Osteoblast (primary cell): ENCODE results near the gene BCL2L15. TPM values are rescaled to one million over a fixed set of nuclear protein-coding genes. Genes with fewer than 3 reads are reported as not detected.
"Not testable (repeated sequence)": the region's sequence is repeated elsewhere in the genome, so short reads cannot be mapped to it uniquely, and the experiment has no call there.

Experiments used
- DNase-seq: peaks from one replicate; pipeline ENCODE4 v3.0.0; 2011; ENCODE audit warnings: low spot score, mixed read lengths; ENCODE audit not compliant: insufficient read length; ENCODE audit errors: missing footprints
- H2AFZ ChIP-seq: 2 replicates; pipeline ENCODE4 v1.6.0; 2011; ENCODE audit warnings: mild to moderate bottlenecking, low read length
- H3K27ac ChIP-seq: 2 replicates; pipeline ENCODE4 v1.5.1; 2011; ENCODE audit warnings: mild to moderate bottlenecking, low read depth, low read length, moderate library complexity
- H3K27me3 ChIP-seq: 2 replicates; pipeline ENCODE4 v1.6.0; 2012; ENCODE audit warnings: mild to moderate bottlenecking, control low read depth, inconsistent platforms, low read length, moderate library complexity; ENCODE audit not compliant: insufficient read depth
- H3K36me3 ChIP-seq: 2 replicates; pipeline ENCODE4 v1.5.1; 2011; ENCODE audit warnings: mild to moderate bottlenecking, low read length, control low read depth, moderate library complexity; ENCODE audit not compliant: insufficient read depth
- H3K4me1 ChIP-seq: 2 replicates; pipeline ENCODE4 v1.5.1; 2011; ENCODE audit warnings: mild to moderate bottlenecking, low read length, control low read depth, moderate library complexity; ENCODE audit not compliant: insufficient read depth
- H3K4me2 ChIP-seq: 2 replicates; pipeline ENCODE4 v1.6.0; 2011; ENCODE audit warnings: mild to moderate bottlenecking, low read length; ENCODE audit not compliant: insufficient read depth
- H3K4me3 ChIP-seq: fragments of 200-600 bp; sonication (generic); 3 replicates; pipeline ENCODE4 v1.5.1; 2012; ENCODE audit warnings: mild to moderate bottlenecking, low read length, inconsistent platforms; ENCODE audit not compliant: insufficient read depth
- H3K79me2 ChIP-seq: 2 replicates; pipeline ENCODE4 v1.6.0; 2012; ENCODE audit warnings: mild to moderate bottlenecking, low read length, control low read depth, inconsistent platforms; ENCODE audit not compliant: insufficient read depth
- H3K9me3 ChIP-seq: 2 replicates; pipeline ENCODE4 v1.5.1; 2011; ENCODE audit warnings: low read depth, low read length, control low read depth
- H4K20me1 ChIP-seq: 2 replicates; pipeline ENCODE4 v1.6.0; 2012; ENCODE audit warnings: mild to moderate bottlenecking, low read length, control low read depth; ENCODE audit not compliant: insufficient read depth
- CTCF ChIP-seq: IDR thresholded peaks from 2 replicates; pipeline ENCODE4 v1.5.1; 2011; ENCODE audit warnings: mild to moderate bottlenecking, low read depth, low read length, moderate library complexity; ENCODE audit errors: extremely low read depth
- total RNA-seq: library from RNA; depleted of rRNA; stranded (reverse); fragments of >200 nt; gene quantifications from 2 replicates; pipeline ENCODE4 v1.2.3, GENCODE V29; 2012

BCL2L15 gene
- total RNA-seq, 1 donor = 0.36 TPM

DNA sequence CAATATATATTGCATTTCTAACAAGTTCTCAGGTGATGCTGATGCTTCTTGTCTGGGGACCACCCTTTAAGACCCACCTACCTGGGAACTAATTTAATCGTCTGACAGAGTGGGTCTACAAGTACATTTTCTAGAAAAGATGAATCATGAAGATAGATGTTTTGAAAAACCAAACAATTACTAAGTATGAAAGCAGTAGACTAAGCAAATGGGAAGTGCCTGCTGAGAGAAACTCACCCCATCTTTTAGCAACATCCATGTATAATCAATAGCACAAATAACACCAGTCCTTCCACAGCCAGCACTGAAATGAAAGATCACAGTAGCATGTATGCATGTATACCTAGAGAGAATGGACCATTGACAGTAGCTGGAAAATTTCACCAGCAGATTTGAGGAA is 33.1 kb downstream of the BCL2L15 start:
- H3K27ac ChIP-seq = no peak overlapping the region
- H3K4me3 ChIP-seq = no peak overlapping the region
- H4K20me1 ChIP-seq = no peaks in the 10 kb centered on the region
- no peaks in the 10 kb centered on the region for H3K4me1 ChIP-seq
- no peaks in the 10 kb centered on the region for H3K36me3 ChIP-seq
- H3K4me2 ChIP-seq = no peak overlapping the region
- no peak overlapping the region for H2AFZ ChIP-seq
- H3K27me3 ChIP-seq = no peaks in the 10 kb centered on the region
- no peaks in the 10 kb centered on the region for H3K9me3 ChIP-seq
- H3K79me2 ChIP-seq = no peaks in the 10 kb centered on the region
- DNase-seq = no peak
- no peak for TF ChIP-seq CTCF

DNA sequence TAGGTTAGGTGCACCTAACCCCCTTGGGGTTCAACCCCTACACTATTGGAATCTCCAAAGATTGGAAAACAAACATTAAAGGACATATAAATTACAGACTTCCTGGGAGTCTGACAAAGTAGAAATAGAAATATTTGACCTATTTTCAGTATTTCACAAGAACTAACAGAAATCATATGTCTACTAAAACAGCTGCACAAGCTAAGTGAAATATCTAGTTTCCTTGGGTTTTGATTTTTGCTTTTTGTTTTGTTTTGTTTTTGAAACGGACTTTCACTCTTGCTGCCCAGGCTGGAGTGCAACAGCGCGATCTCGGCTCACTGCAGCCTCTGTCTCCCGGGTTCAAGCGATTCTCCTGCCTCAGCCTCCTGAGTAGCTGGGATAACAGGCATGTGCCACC is 34.7 kb downstream of the BCL2L15 start:
- DNase-seq, H3K4me3 ChIP-seq, H3K27me3 ChIP-seq, H3K9me3 ChIP-seq, H3K4me1 ChIP-seq, H3K27ac ChIP-seq, H3K36me3 ChIP-seq, H2AFZ ChIP-seq, H3K4me2 ChIP-seq, H4K20me1 ChIP-seq, H3K79me2 ChIP-seq: not testable (repeated sequence)

GRCh38 chr1:113850127-113850796 is 37.1 kb downstream of the BCL2L15 start:
- H3K27ac ChIP-seq = no peak overlapping the region
- H3K27me3 ChIP-seq = no peaks in the 10 kb centered on the region
- TF ChIP-seq CTCF = no peak
- H3K36me3 ChIP-seq = no peaks in the 10 kb centered on the region
- no peak overlapping the region for H3K4me3 ChIP-seq
- no peak overlapping the region for H3K4me2 ChIP-seq
- H3K9me3 ChIP-seq = no peaks in the 10 kb centered on the region
- DNase-seq = no peak
- H2AFZ ChIP-seq = no peak overlapping the region
- H3K4me1 ChIP-seq = no peaks in the 10 kb centered on the region
- H4K20me1 ChIP-seq = no peaks in the 10 kb centered on the region
- no peaks in the 10 kb centered on the region for H3K79me2 ChIP-seq

DNA sequence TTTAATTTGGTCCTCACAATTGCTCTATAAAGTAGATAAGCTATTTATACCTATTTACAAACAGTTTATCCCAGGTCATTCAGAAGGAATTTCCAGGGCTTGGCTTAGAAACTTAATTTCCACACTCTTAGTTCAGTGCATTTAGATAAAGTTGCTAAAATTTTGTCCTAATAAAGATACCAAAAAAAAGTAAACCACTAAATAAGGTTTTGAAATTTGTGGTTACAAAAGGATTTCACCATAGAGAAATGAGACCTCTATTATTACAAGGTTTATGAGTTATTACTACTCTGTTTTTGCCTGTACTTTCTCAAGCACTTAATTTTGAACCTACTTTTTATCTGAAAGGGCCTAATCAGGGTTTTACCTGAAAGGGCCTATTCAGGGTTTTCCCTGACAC is 38.3 kb downstream of the BCL2L15 start:
- no peaks in the 10 kb centered on the region for H3K36me3 ChIP-seq
- TF ChIP-seq CTCF = no peak
- no peak overlapping the region for H3K4me3 ChIP-seq
- H3K27ac ChIP-seq = no peak overlapping the region
- DNase-seq = no peak
- no peaks in the 10 kb centered on the region for H3K4me1 ChIP-seq
- H3K4me2 ChIP-seq = no peak overlapping the region
- H3K79me2 ChIP-seq = no peaks in the 10 kb centered on the region
- H3K27me3 ChIP-seq = no peaks in the 10 kb centered on the region
- no peak overlapping the region for H2AFZ ChIP-seq
- no peaks in the 10 kb centered on the region for H4K20me1 ChIP-seq
- H3K9me3 ChIP-seq = no peaks in the 10 kb centered on the region
